ENCODE results near the gene APOL1. TPM values are rescaled to one million over a fixed set of nuclear protein-coding genes. Genes with fewer than 3 reads are reported as not detected.
"Not testable (repeated sequence)": the region's sequence is repeated elsewhere in the genome, so short reads cannot be mapped to it uniquely, and the experiment has no call there.

APOL1 gene
- total RNA-seq, 1 donor from 2014 or later, result 85.8 TPM

DNA sequence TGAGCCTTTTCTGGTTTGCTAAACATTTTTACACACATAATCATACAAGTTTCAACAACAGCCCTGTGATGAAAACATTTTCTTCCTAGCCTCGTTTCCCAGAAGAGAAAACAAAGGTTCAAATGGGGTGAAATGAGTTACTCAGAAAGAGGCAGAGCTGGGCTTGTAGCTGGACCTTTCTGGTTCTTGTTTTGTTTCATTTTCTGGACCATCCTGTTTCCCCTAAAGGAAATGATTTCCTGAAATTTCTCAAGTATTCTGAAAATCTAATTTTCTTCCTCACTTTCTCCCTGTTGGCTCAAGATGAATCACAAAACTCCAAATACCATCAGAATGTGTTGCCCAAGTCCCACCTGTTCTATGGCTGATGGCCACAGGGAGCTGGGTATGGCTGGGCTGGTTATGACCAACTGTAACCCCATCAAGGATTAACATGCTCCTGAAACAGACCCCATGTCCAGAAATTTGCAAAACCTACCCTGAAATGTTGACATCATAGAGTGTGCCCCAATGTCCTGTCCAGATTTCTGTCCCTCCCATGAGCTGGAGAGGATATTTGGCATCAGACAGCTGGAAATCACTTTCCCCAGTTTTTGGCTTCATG lies 44.7 kb upstream of the APOL1 start:
- H3K9me3 ChIP-seq, result no peaks in the 10 kb centered on the region
- ATAC-seq, result no peak
- TF ChIP-seq, protein P1, sequence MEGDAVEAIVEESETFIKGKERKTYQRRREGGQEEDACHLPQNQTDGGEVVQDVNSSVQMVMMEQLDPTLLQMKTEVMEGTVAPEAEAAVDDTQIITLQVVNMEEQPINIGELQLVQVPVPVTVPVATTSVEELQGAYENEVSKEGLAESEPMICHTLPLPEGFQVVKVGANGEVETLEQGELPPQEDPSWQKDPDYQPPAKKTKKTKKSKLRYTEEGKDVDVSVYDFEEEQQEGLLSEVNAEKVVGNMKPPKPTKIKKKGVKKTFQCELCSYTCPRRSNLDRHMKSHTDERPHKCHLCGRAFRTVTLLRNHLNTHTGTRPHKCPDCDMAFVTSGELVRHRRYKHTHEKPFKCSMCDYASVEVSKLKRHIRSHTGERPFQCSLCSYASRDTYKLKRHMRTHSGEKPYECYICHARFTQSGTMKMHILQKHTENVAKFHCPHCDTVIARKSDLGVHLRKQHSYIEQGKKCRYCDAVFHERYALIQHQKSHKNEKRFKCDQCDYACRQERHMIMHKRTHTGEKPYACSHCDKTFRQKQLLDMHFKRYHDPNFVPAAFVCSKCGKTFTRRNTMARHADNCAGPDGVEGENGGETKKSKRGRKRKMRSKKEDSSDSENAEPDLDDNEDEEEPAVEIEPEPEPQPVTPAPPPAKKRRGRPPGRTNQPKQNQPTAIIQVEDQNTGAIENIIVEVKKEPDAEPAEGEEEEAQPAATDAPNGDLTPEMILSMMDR (IDR thresholded peaks at IDR 0.05), result no peak
- H3K4me1 ChIP-seq, result peaks cover 44% of the 10 kb centered on the region
- no peaks in the 10 kb centered on the region for H3K27me3 ChIP-seq (ENCODE audit: low read depth)
- H3K27ac ChIP-seq, result no peak overlapping the region
- no peak overlapping the region for H3K4me3 ChIP-seq
- DNase-seq, result no peak
- H3K36me3 ChIP-seq, result no peaks in the 10 kb centered on the region
- intact Hi-C loops (cut with DNase I), result no loop called here

DNA sequence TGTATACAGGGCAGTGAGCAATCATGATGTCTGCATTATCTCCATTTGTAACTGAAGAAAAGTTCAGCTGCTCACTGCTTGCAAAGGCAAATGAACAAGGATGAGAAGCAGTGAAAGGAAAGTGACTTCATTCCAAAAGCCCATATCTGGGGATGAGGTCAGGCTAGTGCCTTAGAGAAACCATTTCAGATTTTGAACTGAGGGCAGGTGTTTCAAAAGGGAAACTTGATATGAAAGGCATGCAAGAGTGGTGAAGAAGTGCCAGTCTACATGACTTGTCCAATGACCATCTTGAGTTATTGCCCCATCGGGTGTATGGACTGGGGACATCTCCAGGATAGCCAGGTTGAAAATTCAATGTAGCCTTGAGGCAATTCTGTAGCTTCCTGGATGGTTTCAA lies 44.0 kb upstream of the APOL1 start:
- ATAC-seq, result no peak
- TF ChIP-seq, protein P1 (IDR thresholded peaks at IDR 0.05), result no peak
- no peak for DNase-seq

DNA sequence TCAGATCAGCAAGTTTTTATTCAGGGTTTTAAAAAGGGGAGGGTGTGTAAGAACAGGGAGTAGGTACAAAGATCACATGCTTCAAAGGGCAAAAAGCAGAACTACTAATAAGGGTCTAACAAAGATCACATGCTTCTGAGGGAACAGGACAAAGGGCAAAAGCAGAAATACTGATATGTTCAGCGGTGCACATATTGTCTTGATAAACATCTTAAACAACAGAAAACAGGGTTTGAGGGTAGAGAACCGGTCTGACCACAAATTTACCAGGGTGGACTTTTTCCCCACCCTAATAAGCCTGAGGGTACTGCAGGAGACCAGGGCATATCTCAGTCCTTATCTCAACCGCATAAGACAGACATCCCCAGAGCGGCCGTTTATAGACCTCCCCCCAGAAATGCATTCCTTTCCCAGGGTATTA lies 43.4 kb upstream of the APOL1 start:
- H3K36me3 ChIP-seq; intact Hi-C loops (cut with DNase I): not testable (repeated sequence)

More for the DNA sequence above, 44.0 kb upstream of the APOL1 start:
- Histone ChIP-seq H3K36me3 (no peaks in the 10 kb centered on the region), H3K27me3 (ENCODE audit: low read depth) (no peaks in the 10 kb centered on the region), H3K4me1 (peaks cover 49% of the 10 kb centered on the region), H3K9me3 (no peaks in the 10 kb centered on the region), H3K27ac (no peak overlapping the region), H3K4me3 (no peak overlapping the region)
- intact Hi-C loops (cut with DNase I), result no loop called here

DNA sequence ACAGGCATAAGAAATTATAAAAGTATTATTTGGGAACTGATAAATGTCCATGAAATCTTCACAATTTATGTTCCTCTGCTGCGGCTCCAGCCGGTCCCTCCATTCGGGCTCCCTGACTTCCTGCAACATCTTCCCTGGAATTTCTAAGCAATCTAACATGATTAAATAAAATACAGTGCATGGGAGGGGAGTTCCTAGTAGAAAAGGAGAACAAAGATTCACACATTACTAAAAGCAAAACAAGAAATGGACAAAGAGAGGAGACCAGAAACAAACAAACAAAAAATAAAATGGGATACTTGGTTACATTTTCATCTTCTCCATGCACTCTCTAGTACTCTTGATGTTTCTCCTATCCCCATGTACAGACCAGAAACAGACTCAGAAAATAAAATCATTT lies 42.7 kb upstream of the APOL1 start:
- Histone ChIP-seq H3K9me3 (no peaks in the 10 kb centered on the region), H3K36me3 (no peaks in the 10 kb centered on the region), H3K27me3 (ENCODE audit: low read depth) (no peaks in the 10 kb centered on the region), H3K27ac (peak overlapping the region; percentile 20), H3K4me3 (no peak overlapping the region), H3K4me1 (peaks cover 55% of the 10 kb centered on the region)
- intact Hi-C loops (cut with DNase I), result no loop called here
- no peak for DNase-seq
- ATAC-seq, result no peak
- TF ChIP-seq, protein P1 (IDR thresholded peaks at IDR 0.05), result no peak

More for the DNA sequence above, 43.4 kb upstream of the APOL1 start:
- not testable (repeated sequence) for H3K9me3 ChIP-seq; H3K4me3 ChIP-seq; ATAC-seq; H3K27ac ChIP-seq; DNase-seq; H3K27me3 ChIP-seq (ENCODE audit: low read depth)
- peaks cover 55% of the 10 kb centered on the region for H3K4me1 ChIP-seq

DNA sequence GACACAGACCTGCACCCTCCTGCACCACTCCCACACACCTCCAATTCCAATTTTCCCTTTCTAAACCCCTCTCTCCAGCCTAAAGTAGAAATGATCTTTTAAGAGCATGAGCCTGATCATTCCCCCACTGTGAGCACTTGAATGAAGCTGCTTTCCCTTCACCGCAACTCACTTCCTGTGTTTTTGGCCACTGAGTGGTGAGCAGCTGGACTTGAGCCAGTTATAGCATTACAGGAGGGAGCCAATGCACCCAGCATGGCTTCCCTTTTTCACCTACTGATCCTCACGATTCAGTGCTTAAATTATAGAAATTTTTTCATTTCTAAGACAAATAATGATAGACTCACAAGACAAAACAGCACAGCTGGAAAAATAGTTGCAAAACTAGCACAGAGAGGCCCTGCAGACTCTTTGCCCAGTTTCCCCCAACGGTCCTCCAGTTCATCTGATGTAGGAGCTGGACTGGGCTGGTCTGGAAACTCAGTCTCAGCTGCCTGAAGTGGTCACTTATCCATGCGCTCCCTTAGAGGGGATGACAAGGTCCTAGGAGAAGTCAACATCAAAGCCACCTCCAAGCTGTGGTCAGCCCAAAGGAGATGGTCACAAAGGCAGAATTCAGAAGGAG lies 41.6 kb upstream of the APOL1 start:
- no peak overlapping the region for H3K4me3 ChIP-seq
- peaks cover 53% of the 10 kb centered on the region for H3K4me1 ChIP-seq
- intact Hi-C loops (cut with DNase I), result no loop called here
- no peaks in the 10 kb centered on the region for H3K27me3 ChIP-seq (ENCODE audit: low read depth)
- no peak for DNase-seq
- peak overlapping the region; percentile 20 for H3K27ac ChIP-seq
- peak; percentile 31 to 52 for ATAC-seq
- H3K36me3 ChIP-seq, result no peaks in the 10 kb centered on the region
- H3K9me3 ChIP-seq, result no peaks in the 10 kb centered on the region
- TF ChIP-seq, protein P1 (IDR thresholded peaks at IDR 0.05), result no peak

DNA sequence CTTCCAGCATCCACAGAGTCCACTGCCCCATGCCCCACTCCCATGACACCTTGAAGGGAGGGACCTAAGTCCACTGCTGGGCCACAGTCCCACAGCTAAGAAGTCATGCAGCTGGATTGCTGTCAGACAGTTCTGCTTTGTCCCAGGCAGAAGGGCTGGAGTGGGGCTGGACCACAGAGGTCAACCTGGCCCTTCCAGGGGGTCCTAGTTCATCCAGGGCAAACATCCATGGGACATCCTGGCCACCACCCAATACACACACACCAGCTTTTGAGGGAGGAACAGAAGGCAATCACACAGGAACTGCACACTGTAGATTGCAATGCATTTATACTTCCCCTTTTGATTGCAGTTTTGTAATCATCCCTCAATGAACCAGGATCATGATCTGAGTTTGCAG lies 40.0 kb upstream of the APOL1 start:
- H3K4me1 ChIP-seq, result peaks cover 49% of the 10 kb centered on the region
- intact Hi-C loops (cut with DNase I), result no loop called here
- DNase-seq, result no peak
- no peaks in the 10 kb centered on the region for H3K9me3 ChIP-seq
- peak overlapping the region; percentile 24 for H3K27ac ChIP-seq
- TF ChIP-seq, protein P1 (IDR thresholded peaks at IDR 0.05), result no peak
- no peaks in the 10 kb centered on the region for H3K27me3 ChIP-seq (ENCODE audit: low read depth)
- peak; percentile 43 to 63 for ATAC-seq
- H3K36me3 ChIP-seq, result no peaks in the 10 kb centered on the region
- H3K4me3 ChIP-seq, result no peak overlapping the region

All from lower lobe of right lung (tissue), 2 donors.